ENCODE data around the gene SRSF2.

DNA sequence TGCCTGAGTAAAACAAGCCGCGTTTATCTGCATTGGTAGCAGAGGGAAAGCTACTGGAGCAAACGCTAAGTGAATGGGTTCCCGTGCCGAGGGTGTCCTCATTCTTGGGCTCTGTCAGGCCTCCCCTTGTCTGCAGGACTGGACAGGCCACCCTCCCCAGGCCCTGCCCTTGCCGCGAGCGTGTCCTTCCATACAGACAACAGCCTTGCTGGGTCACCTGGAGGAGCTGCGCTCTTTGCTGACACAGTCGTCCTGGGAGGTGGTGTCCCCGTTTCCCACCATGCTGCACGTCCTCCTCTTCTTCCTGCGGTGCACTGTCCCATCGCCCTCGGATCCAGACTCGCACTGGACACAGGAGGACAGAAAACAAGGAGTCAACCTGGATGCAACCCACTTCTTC lies 18.6 kb downstream of the SRSF2 start:
- TF ChIP-seq, protein P1, sequence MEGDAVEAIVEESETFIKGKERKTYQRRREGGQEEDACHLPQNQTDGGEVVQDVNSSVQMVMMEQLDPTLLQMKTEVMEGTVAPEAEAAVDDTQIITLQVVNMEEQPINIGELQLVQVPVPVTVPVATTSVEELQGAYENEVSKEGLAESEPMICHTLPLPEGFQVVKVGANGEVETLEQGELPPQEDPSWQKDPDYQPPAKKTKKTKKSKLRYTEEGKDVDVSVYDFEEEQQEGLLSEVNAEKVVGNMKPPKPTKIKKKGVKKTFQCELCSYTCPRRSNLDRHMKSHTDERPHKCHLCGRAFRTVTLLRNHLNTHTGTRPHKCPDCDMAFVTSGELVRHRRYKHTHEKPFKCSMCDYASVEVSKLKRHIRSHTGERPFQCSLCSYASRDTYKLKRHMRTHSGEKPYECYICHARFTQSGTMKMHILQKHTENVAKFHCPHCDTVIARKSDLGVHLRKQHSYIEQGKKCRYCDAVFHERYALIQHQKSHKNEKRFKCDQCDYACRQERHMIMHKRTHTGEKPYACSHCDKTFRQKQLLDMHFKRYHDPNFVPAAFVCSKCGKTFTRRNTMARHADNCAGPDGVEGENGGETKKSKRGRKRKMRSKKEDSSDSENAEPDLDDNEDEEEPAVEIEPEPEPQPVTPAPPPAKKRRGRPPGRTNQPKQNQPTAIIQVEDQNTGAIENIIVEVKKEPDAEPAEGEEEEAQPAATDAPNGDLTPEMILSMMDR (IDR thresholded peaks at IDR 0.05) = no peak
- TF ChIP-seq POLR2A (IDR thresholded peaks at IDR 0.05) = no peak
